ENCODE data around the gene SCD5.

Gene SCD5

DNA sequence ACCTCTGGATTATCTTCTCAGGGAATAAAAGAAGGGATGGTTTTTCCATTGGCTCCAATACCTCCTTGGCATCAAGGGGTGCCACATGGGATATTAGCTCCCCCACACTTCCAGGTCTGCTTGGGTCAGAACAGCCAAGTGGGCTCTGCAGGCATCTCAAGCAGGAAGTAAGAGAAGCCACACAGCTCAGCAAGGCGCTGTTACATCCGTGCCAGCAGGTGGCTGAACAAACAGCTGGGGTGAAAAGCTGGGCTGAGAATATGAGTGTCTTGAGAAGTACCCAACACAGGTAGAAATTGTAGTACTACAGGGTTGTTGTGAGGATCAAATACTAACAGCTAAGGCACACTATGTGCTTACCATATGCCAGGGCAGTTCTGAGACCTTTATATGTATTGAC lies 160.1 kb downstream of the SCD5 start:
- Histone ChIP-seq H3K27me3 (ENCODE audit: insufficient read depth, low read length) (no peaks in the 10 kb centered on the region), H3K4me3 (ENCODE audit: low read length) (no peak overlapping the region), H3K36me3 (ENCODE audit: insufficient read depth, low read depth, low read length) (no peaks in the 10 kb centered on the region), H3K9me3 (ENCODE audit: insufficient read depth, low read depth, low read length) (no peaks in the 10 kb centered on the region), H3K27ac (ENCODE audit: low read length) (no peak overlapping the region), H3K4me1 (ENCODE audit: insufficient read depth, low read length) (no peaks in the 10 kb centered on the region), H3K9ac (ENCODE audit: low read depth, low read length) (no peak overlapping the region)

DNA sequence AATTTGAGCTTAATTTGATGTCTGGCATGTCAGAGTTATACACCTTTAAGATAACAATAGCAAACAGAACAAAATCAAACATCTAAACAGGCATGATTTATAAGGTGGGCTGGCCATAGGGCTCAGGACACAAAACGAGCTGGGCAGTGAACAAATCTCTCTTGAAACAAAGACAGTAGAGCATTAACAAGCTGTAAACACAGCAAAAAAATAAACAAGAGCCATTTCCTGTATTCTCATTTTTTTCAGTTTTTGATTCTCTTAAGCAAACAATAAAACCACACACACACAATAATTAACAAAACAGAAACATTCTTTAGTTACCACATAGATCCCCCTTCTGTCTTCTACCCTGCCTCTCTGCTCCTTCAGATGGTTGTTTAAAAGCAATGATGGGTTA lies 168.5 kb downstream of the SCD5 start:
- Histone ChIP-seq H3K4me3 (ENCODE audit: low read length) (no peak overlapping the region), H3K36me3 (ENCODE audit: insufficient read depth, low read depth, low read length) (no peaks in the 10 kb centered on the region), H3K27ac (ENCODE audit: low read length) (no peak overlapping the region), H3K4me1 (ENCODE audit: insufficient read depth, low read length) (no peaks in the 10 kb centered on the region), H3K9me3 (ENCODE audit: insufficient read depth, low read depth, low read length) (no peaks in the 10 kb centered on the region), H3K9ac (ENCODE audit: low read depth, low read length) (no peak overlapping the region), H3K27me3 (ENCODE audit: insufficient read depth, low read length) (no peaks in the 10 kb centered on the region)

DNA sequence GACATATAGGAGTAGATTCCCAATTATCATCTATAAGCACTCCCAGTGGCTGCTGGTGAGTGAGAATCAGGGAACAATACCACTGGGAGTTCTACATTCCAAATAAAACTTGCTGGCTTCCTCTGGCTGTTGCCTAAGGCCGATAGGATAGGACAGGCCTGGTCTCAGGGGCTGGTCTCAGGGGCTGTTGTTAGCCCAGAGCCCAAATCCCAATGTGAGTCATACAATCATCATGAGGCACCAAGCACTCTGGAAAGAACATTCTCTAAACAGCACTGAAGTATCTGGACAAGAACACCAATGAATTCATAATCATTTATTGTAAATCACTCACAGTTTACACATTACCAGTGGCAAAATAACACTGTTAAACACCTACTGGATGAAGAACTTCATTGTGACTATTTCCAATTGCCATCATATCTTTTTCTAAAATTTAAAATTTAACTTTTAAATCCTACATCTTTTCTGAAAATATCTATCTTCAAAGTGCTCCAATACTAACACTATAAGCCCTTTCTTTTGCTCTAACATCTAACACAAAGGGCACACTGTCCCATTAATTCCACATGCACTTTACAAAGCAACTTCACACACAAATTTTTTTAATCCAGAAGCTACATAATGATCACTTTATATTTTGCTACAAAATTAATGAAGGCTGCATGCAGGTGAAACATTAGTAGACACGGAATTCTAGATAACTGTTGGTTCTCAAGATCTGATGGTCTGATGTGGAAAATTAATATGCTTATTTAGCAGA lies 169.2 kb downstream of the SCD5 start:
- H3K4me3 ChIP-seq (ENCODE audit: low read length), result no peak overlapping the region
- no peak overlapping the region for H3K27ac ChIP-seq (ENCODE audit: low read length)
- no peaks in the 10 kb centered on the region for H3K27me3 ChIP-seq (ENCODE audit: insufficient read depth, low read length)

DNA sequence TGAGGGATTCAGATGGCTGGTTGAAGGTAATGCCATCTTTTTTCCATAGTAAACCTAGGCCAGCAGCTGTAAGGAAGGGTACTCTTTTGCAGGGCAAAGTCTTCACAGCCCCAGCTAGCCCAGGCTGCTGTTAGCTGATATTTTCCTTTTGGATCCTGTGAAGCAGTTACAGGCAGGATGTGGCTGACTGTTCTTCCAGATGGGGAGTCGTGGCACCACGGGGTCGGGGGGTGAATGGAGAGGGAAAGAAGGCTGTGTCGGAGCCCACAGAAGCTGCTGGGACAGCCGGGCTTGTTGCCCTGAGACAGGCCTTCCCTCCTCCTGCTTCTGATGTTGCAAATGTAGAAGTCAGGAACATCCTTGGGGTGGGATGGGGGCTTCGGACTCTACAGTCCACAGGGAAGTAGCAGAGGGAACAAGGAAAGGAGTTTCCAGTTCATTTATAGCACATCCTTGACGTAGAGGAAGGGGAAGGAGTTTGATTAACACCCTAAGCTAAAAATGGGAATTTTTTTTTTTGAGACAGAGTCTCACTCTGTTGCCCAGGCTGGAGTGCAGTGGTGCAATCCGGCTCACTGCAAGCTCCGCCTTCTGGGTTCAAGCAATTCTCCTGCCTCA lies 172.2 kb downstream of the SCD5 start:
- Histone ChIP-seq H3K4me1 (ENCODE audit: insufficient read depth, low read length) (no peaks in the 10 kb centered on the region), H3K9ac (ENCODE audit: low read depth, low read length) (no peak overlapping the region), H3K9me3 (ENCODE audit: insufficient read depth, low read depth, low read length) (no peaks in the 10 kb centered on the region), H3K27ac (ENCODE audit: low read length) (no peak overlapping the region), H3K27me3 (ENCODE audit: insufficient read depth, low read length) (no peaks in the 10 kb centered on the region), H3K36me3 (ENCODE audit: insufficient read depth, low read depth, low read length) (no peaks in the 10 kb centered on the region), H3K4me3 (ENCODE audit: low read length) (no peak overlapping the region)

More for the DNA sequence above, 169.2 kb downstream of the SCD5 start:
- no peak overlapping the region for H3K9ac ChIP-seq (ENCODE audit: low read depth, low read length)
- H3K36me3 ChIP-seq (ENCODE audit: insufficient read depth, low read depth, low read length), result no peaks in the 10 kb centered on the region
- H3K9me3 ChIP-seq (ENCODE audit: insufficient read depth, low read depth, low read length), result no peaks in the 10 kb centered on the region
- H3K4me1 ChIP-seq (ENCODE audit: insufficient read depth, low read length), result no peaks in the 10 kb centered on the region

DNA sequence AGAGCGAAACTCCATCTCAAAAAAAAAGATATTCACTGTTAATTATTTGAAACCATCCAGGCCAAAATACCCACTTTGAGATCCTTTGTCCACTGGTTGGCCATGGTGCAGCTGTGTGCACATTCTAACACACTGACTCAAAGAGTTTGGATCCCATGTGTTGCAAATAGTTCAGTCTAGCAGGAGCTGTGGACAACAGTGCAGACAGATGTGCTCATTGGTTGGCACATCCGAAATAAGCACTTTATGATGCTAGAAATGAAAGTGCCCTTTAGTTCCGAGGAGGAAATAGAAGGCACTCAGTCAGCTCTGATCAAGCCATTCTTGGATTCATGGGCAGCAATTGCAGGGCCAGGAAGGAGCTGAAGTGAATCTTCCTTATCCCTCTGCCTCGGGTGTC lies 173.8 kb downstream of the SCD5 start:
- Histone ChIP-seq H3K27ac (ENCODE audit: low read length) (no peak overlapping the region), H3K4me3 (ENCODE audit: low read length) (no peak overlapping the region), H3K4me1 (ENCODE audit: insufficient read depth, low read length) (no peaks in the 10 kb centered on the region), H3K9me3 (ENCODE audit: insufficient read depth, low read depth, low read length) (no peaks in the 10 kb centered on the region), H3K27me3 (ENCODE audit: insufficient read depth, low read length) (no peaks in the 10 kb centered on the region), H3K36me3 (ENCODE audit: insufficient read depth, low read depth, low read length) (no peaks in the 10 kb centered on the region), H3K9ac (ENCODE audit: low read depth, low read length) (no peak overlapping the region)

DNA sequence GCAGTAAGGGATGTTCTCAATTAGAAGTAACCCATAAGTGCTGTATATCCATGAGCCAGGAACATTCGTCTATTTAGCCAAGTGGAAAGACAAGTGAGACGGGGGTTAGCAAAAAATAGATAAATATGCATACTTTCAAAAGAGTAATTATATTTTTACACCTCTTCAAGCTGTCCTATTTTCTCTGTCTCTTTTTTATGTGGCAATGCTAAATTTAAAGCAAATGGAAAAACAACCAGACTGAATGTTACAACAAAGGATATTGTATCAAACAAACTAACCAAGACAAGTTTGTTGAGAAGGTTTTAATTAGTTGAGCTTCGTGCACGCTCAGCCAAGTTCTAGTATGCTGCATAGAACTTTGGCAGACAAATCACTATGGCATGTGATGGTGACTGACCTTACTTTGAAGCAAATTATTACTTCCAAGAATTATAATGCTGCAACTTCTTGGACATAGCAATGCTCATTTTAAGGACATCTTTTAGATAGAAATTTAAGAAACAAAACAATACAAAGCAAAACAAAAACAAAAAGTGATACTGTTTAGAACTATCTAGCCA lies 175.4 kb downstream of the SCD5 start:
- H3K4me1 ChIP-seq (ENCODE audit: insufficient read depth, low read length), result no peaks in the 10 kb centered on the region
- H3K9ac ChIP-seq (ENCODE audit: low read depth, low read length), result no peak overlapping the region
- H3K27me3 ChIP-seq (ENCODE audit: insufficient read depth, low read length), result no peaks in the 10 kb centered on the region
- H3K36me3 ChIP-seq (ENCODE audit: insufficient read depth, low read depth, low read length), result no peaks in the 10 kb centered on the region
- H3K9me3 ChIP-seq (ENCODE audit: insufficient read depth, low read depth, low read length), result no peaks in the 10 kb centered on the region
- no peak overlapping the region for H3K27ac ChIP-seq (ENCODE audit: low read length)
- H3K4me3 ChIP-seq (ENCODE audit: low read length), result no peak overlapping the region

DNA sequence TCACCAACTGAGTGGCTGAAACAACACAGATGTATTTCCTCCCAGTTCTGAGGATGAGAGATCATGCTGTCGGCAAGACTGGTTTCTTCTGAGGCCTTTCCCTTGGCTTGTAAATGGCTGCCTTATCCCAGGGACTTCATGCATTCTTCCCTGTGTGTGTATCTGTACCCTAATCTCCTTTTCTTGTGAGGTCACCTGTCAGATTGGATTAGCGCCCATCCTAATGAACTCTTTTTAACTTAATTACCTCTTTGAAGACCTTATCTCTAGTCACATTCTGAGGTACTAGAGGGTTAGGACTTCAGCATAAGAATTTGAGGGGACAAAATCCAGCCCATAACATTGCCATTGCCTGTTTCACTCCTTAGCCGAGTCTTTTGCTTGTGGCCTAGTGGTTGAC lies 177.3 kb downstream of the SCD5 start:
- Histone ChIP-seq H3K27me3 (ENCODE audit: insufficient read depth, low read length) (no peaks in the 10 kb centered on the region), H3K9ac (ENCODE audit: low read depth, low read length) (no peak overlapping the region), H3K36me3 (ENCODE audit: insufficient read depth, low read depth, low read length) (no peaks in the 10 kb centered on the region), H3K4me1 (ENCODE audit: insufficient read depth, low read length) (no peaks in the 10 kb centered on the region), H3K27ac (ENCODE audit: low read length) (no peak overlapping the region), H3K9me3 (ENCODE audit: insufficient read depth, low read depth, low read length) (no peaks in the 10 kb centered on the region), H3K4me3 (ENCODE audit: low read length) (no peak overlapping the region)

DNA sequence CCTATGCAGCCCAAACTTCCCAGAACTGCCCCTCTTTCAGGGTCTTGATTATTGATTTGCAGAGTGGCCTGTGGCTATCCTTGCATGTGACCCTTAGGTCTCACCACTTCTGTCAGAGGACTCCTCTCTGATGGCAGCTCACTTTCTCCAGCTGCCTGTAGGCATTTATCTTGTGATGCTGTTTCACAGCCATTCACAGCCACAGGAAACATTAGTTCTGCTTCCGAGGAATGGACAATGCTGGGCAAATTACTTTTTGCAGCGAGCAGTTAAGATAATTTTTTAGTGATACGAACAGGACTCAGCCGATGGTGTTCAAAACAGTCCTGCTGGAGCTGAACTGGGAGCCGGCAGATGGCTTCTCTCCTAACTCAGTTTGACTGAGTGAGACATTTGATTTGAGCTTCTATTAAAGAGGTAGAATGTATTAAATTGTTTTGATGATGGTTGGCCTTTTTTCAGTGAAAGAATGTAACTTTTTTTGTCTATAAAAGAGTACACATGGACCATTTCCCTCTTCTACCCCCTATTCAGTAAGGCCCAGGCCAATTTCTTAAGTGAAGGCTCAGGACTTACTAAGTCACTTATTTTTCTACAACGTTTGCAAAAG lies 178.4 kb downstream of the SCD5 start:
- no peak overlapping the region for H3K9ac ChIP-seq (ENCODE audit: low read depth, low read length)
- H3K27ac ChIP-seq (ENCODE audit: low read length), result no peak overlapping the region
- H3K27me3 ChIP-seq (ENCODE audit: insufficient read depth, low read length), result no peaks in the 10 kb centered on the region
- H3K9me3 ChIP-seq (ENCODE audit: insufficient read depth, low read depth, low read length), result no peaks in the 10 kb centered on the region
- no peaks in the 10 kb centered on the region for H3K36me3 ChIP-seq (ENCODE audit: insufficient read depth, low read depth, low read length)
- H3K4me1 ChIP-seq (ENCODE audit: insufficient read depth, low read length), result no peaks in the 10 kb centered on the region
- H3K4me3 ChIP-seq (ENCODE audit: low read length), result no peak overlapping the region

DNA sequence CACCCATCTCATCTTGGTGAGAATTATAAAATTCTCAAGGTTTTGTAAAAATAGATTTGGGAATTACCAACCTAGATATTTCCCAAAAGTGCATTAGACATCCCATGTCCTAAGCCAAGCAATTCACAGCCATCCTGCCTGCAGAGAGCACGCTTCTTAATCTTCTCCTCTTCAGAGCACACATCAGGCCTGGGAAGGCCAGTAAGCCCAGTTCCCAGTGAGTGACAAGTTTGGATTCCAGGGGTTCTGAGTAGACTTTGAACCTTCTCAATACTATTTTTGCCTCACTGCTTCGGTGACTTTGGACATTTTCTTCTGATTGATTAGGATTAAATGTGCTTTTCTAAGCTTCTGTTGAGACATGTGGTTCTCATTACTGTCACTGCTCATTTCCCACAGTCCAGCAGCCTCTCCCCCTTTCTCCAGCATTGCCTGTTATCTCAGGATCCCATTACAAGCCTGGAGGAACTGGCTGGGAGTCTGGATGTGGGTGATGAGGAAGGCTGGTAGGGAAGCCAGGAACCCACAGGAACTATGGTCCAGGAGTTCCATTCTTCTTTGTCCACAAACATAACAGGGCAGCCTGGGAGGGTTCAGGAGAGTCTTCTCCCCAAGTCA lies 180.4 kb downstream of the SCD5 start:
- Histone ChIP-seq H3K36me3 (ENCODE audit: insufficient read depth, low read depth, low read length) (no peaks in the 10 kb centered on the region), H3K4me3 (ENCODE audit: low read length) (no peak overlapping the region), H3K9me3 (ENCODE audit: insufficient read depth, low read depth, low read length) (no peaks in the 10 kb centered on the region), H3K27me3 (ENCODE audit: insufficient read depth, low read length) (no peaks in the 10 kb centered on the region), H3K27ac (ENCODE audit: low read length) (no peak overlapping the region), H3K9ac (ENCODE audit: low read depth, low read length) (no peak overlapping the region), H3K4me1 (ENCODE audit: insufficient read depth, low read length) (no peaks in the 10 kb centered on the region)

DNA sequence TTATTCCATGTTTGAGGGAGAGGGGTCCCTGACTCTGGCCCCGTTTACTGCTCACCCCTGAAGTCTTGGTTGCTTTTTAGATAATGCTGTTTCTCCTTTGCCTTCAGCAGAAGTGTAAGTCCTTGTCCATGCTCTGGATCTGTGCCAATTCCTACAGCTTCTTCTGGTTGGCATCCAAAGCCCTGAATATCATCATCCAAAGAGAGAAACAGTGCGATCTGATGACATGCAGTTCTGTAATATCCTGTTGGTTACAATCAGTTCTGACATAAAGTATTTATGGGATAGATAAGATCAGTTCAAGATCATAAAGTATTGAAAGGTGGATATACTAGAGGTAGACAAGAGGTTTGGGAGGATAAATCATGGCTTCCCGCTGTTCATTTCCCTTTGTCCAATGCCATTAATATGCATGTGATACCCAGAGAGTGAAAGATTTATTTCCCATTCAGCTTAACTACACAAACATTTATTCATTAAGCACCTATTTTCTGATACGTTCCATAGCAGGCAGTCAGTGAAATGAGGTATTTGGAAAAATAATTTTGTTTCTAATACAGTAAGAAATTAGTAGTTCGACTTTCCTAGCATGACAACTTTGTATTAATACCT lies 183.7 kb downstream of the SCD5 start:
- H3K36me3 ChIP-seq (ENCODE audit: insufficient read depth, low read depth, low read length), result no peaks in the 10 kb centered on the region

DNA sequence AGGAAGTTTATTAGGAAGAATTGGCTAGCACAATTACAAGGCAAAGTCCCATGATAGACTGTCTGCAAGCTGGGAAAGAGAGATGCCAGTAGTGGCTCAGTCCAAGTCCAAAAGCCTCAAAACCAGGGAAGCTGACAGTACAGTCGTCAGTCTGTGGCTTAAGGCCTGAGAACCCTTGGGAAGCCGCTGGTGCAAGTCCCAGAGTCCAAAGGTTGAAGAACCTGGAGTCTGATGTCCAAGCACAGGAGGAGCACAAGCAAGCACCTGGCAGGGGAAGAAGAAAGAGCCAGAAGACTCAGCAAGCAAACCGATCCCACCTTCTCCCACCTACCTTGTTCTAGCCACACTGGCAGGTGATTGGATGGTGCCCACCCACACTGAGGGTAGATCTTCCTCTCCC lies 185.5 kb downstream of the SCD5 start:
- no peaks in the 10 kb centered on the region for H3K27me3 ChIP-seq (ENCODE audit: insufficient read depth, low read length)
- H3K36me3 ChIP-seq (ENCODE audit: insufficient read depth, low read depth, low read length), result no peaks in the 10 kb centered on the region
- no peak overlapping the region for H3K9ac ChIP-seq (ENCODE audit: low read depth, low read length)
- H3K27ac ChIP-seq (ENCODE audit: low read length), result no peak overlapping the region
- H3K4me1 ChIP-seq (ENCODE audit: insufficient read depth, low read length), result no peaks in the 10 kb centered on the region
- H3K9me3 ChIP-seq (ENCODE audit: insufficient read depth, low read depth, low read length), result no peaks in the 10 kb centered on the region
- H3K4me3 ChIP-seq (ENCODE audit: low read length), result no peak overlapping the region

More for the DNA sequence above, 183.7 kb downstream of the SCD5 start:
- no peaks in the 10 kb centered on the region for H3K27me3 ChIP-seq (ENCODE audit: insufficient read depth, low read length)
- H3K9me3 ChIP-seq (ENCODE audit: insufficient read depth, low read depth, low read length), result no peaks in the 10 kb centered on the region
- no peak overlapping the region for H3K27ac ChIP-seq (ENCODE audit: low read length)
- H3K4me1 ChIP-seq (ENCODE audit: insufficient read depth, low read length), result no peaks in the 10 kb centered on the region
- no peak overlapping the region for H3K4me3 ChIP-seq (ENCODE audit: low read length)
- no peak overlapping the region for H3K9ac ChIP-seq (ENCODE audit: low read depth, low read length)

All from iPS-20b (cell line).